GM21381 (cell line): ENCODE data around the gene NPIPB8.
"Not testable (repeated sequence)": the region's sequence is repeated elsewhere in the genome, so short reads cannot be mapped to it uniquely, and the experiment has no call there.

Source experiments
- ATAC-seq: cut with Tn5 transposase; IDR thresholded peaks from one replicate; pipeline ENCODE4 v1.9.1; 2021; ENCODE audit warnings: mild to moderate bottlenecking, moderate library complexity; ENCODE audit not compliant: unreplicated experiment

Gene NPIPB8

DNA sequence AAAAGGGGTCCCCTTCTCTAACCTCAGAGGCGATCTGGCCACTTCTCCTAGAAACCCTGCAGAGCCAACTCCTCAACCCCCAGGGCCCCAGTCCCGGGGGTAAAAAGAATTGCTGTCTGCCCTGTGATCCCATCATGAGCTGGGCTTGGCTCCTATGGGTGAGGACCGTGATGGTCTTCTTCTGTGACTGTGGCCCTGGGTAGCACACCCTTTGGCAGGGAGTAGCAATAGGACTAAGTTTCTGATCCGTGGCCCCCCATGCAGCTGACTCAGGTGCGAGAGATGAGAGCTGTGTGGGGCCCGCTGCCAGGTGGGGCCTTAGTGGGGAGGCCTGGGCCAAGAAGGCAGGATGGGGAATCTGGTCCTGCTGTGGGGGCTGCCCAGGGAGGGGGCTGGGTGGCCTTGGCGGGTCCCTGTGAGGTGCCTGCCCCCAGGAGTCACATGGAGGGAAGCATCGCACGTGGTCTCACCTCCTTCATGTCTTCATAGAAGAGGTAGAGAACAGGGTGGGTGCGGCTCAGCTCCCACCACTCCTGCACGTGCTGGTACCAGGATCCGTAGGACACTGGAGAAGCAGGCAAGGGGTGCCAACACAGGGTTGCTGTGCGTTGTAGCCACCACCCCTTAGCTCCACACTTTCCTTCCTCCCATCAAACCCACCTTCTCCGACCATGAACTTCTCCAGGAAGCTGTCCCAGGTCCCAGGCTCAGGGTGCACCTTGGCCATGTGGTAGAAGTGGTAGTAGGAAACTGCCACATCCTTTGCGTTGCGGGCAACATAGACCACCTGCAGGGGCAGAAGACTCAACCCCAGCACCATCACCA, 31.4 kb upstream of the NPIPB8 start:
- ATAC-seq, result no peak

DNA sequence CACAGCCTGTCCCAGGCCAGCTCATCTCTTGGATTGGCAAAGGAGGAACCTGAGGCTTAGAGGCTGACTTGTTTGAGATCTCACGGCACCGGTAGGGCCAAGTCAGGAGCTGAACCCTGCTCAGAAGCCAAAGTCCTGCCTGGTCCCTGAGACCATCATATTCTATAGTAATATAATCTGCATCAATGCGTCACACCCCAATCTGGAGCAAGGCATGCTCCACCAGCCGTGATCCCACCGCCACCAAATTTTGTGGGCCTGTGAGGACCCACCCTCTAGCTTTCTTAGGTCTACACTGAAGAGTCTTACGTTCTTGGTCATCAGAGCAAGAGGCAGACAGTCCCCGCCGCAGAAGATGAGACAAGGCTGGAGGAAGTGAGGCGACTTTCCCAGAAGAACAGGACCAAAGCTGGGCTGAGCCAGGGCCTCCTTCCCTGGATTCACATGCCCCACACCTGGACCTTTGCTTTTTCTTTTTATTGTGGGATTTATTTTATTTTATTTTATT, 30.7 kb upstream of the NPIPB8 start:
- no peak for ATAC-seq

DNA sequence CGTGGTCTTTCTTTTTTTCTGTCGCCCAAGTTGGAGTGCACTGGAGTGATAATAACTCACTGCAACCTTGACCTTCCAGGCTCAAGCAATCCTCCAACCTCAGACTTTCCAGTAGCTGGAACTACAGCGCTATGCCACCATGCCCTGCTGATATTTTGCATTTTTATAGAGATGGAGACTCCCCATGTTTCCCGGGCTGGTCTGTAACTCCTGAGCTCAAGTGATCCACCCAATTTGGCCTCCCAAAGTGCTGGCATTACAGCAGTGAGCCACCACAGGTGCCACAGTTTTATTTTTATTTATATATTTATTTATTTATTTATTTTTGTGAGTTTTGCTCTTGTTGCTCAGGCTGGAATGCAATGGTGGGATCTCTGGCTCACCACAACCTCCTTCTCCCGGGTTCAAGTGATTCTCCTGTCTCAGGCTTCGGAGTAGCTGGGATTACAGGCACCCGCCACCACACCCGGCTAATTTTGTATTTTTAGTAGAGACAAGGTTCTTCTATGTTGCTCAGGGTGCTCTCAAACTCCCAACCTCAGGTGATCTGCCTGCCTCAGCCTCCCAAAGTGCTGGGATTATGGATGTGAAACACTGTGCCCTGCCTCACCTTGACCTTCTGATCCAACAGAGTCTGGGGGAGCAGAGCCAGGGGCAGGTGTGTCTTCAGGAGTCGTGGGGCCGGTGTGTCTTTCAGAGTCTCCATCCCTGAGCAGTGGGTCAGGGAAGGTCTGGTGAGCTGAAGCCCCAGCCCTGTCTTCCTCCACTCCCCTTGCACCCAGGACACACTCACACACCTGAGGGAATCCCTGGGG, 30.0 kb upstream of the NPIPB8 start:
- ATAC-seq, result not testable (repeated sequence)

DNA sequence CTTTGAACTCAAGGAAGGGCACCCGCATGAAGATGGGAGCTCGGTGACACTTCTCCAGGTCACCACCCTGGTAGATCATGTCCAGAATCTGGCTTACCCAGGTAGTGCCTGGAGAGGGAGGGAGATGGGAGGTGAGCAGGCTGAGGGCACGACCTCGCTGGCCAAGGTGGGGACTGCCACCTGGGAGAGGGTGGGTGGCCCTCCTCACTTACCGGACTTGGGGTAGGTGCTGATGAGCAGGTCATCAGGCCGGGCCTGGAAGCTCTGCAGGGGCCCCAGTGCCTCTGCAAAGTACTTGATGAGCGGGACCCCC, 29.4 kb upstream of the NPIPB8 start:
- ATAC-seq, result not testable (repeated sequence)

DNA sequence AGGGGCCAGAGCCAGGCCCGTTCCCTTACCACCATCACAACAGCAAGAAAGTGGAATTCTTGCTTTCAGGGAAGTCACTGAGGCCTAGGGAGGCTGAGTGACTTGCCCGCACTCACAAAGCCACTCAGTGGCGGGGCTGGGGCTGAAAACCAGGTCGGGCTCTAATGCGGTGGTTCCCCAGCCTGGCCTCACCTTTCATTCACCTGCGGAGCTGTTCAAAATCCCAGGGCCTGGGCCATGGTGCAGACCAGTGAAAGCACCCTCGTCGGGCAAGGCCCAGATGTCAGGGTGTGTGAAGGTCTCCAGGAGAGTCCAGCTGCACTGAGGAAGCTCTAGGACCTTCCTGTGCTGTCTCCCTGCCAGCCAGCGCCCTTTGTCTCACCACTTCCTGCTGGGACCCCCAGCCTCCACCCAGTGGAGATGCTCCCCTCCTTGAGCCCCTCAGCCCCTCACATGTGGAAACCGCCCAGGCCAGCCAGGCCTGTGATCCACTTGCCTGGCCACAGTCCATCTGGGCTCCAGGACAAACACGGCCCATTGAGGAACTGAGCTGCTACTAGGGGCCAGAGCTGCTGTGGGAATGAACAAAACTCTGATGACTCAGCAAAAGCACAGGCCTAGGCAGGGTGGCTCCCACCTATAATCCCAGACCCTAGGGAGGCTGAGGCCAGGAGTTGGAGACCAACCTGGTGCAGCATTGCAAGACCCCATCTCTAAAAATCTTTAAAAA, 28.8 kb upstream of the NPIPB8 start:
- not testable (repeated sequence) for ATAC-seq

DNA sequence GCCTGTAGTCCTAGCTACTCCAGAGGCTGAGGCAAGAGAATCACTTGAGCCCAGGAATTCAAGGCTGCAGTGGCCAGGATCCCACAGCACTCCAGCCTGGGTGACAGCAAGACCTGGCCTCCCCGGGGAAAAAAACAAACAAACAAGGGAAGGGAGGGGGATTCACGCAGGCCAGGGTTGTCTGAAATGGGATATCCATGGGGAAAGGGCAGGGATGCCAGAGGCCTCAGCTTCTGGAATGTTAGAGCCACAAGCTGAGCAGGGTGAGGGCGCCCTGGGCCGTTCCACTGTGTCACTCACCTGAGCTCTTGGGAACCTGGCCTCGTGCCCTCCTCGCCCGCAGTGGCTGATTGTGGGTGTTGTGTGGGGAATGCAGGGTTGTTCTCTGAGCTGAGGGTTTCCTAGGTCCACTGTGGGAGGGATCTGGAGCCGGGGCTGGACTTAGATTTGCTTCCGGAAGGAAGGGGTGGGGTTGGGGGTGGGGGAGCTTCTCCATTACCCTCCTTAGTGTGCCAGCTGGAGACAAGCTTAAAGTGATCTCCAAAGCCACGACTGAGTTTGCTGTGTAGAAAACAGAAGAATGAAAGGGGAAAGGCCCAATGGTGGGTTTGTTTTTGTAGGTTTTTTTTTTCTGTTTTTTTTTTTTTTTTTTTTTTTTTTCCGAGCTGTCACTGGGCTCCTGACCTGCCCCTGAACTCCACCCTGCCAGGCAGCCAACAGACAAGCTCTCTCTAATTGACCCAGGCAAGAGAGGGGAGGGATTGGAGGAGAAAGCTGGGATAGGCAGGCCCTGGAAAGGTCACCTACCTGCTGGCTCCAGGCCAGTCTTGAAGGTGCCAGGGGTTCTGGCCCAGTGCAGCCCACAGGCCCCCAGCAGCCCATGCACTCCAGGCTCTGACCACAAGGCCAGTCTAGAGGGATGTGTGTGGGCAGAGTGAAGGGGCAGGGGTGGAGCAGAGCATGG, 28.0 kb upstream of the NPIPB8 start, which contains the start of gene SULT1A1:
SULT1A1 (minus strand) TSS at position 414 of the 964 bp plus-strand sequence. CDS start 1,189 bp downstream, outside the sequence.
- ATAC-seq, result no peak

DNA sequence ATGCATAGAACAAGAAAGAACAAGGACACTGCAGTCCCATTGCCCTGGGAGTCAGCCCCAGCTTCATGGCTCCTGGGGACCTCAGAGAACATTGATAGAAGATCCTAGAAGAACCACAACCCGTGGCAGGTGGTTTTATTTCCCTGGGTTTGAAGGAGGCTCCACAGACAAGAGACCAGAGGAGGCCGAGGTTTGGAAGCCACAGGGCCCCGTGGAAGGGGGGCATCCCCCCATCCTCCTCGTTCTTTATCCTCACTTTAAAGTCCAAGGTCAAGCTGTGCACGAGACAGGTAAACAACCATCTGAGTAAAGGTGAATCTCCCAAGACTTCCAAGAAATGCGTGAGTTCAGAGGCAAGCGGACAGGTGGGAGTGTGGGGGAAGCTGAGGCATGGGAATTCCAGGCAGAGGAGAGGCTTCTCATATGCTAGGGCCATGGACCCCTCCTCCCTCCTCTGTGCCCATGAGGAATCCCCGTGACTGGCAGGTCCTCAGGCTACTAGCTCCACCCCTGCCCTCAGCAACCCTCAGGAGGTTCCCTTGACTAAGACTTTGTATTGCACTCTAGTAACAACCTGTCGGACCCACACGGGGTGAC, 27.2 kb upstream of the NPIPB8 start:
- ATAC-seq, result no peak

DNA sequence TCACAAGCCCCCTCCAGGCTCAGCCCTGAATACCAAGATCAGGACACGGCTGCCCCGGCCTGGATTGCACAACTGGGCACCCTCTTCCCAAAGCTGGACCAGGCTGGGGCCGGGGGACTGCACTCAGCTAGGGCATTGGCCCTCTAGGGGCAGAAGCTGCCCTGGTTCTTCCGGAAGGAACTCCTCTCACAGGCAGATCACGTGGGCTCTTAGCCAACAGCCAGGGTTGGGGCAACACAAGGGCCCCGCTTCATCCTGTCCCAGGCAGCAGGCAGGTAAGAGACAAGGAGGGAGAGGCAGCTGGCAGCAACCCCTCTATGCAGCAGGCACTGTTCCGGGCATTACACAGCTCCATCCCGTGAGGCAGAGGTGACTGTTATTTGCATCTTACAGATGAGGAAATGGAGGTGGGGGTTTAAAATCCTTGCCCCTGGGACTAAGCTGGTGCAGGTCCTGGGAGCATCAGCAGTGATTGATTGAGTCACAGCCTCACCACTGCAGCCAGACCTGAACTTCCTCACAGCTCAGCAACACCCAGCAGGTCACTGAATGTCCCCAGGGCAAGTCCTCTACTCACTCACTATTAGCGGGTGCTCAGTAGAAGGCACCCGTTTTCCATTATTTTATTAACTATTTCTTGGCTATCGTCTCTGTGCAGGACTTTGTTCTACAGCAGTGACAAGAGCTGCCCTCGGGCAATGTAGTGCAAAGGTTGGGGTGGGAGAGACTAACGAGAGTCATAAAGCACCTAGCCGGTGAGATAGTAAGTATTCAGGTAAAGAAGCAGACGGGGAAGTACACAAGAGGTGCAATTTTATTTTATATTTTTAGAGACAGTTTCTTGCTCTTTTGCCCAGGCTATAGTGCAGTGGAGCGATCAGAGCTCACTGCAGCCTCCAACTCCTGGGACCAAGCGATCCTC, 25.2 kb upstream of the NPIPB8 start:
- ATAC-seq, result not testable (repeated sequence)

DNA sequence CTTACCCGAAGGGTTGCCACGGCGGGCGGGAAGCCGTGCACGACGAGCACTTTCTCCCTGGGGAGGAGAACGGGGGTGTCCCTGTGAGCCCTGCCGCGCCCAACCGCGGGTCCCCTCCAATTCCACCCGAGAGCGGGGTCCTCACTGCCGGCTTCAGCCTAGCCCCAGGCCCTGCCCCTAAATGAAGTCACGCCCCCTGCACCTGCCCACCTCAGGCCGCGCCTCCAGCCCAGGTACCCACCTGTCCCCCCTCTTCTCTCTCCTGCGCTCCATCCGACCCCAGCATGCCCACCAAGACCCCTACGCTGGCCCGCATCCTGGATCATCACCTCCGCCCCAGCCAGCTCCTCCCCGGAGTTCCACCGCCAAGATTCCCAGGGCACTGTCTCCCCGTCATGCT, 24.0 kb upstream of the NPIPB8 start:
- not testable (repeated sequence) for ATAC-seq

DNA sequence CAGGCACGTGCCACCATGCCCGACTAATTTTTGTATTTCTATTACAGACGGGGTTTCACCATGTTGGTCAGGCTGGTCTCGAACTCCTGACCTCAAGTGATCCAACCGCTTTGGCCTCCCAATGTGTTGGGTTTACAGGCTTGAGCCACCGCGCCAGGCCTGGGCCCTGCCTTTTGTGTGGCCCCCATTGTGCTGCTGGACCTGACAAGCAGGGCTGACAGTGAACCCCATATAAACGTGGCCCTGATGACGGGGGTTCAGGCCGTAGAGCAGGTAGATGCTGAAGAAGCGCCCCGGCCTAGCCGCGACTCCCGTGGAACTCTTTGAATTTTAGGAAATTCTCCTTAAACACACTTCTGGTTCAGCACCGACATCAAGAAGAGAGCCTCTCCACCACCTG, 23.3 kb upstream of the NPIPB8 start:
- ATAC-seq, result not testable (repeated sequence)

DNA sequence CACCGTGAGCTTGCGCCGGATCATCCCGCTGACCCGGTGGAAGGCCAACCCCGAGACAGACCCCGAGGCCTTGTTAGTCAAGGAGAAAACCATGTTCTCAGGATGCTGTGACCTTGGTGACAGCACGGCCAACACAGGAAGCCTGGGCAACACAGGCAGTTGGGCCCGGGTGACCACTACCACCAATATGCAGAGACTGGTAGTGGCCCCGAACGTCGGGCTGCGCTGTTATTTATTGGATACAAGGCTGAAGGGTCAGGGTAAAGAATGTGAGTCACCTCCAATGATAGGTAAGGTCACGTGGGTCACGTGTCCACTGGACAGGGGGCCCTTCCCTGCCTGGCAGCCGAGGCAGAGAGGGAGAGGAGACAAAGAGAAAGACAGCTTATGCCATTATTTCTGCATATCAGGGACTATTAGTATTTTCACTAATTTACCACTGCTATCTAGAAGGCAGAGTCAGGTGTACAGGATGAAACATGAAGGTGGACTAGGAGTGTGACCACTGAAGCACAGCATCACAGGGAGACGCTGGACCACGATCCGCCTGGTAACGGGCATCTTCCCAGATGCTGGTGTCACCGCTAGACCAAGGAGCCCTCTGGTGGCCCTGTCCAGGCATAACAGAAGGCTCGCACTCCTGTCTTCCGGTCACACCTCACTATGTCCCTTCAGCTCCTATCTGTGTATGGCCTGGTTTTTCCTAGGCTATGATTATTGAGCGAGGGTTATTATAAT, 22.2 kb upstream of the NPIPB8 start:
- ATAC-seq, result not testable (repeated sequence)

DNA sequence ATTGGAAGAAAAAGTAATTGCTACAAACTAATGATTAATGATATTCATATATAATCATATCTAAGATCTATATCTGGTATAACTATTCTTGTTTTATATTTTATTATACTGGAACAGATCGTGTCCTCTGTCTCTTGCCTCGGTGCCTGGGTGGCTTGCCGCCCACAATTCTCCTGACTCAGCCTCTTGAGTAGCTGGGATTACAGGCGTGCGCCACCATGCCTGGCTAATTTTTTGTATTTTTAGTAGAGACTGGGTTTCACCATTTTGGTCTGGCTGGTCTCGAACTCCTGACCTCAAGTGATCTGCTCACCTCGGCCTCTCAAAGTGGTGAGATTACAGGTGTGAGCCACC, 21.7 kb upstream of the NPIPB8 start:
- not testable (repeated sequence) for ATAC-seq

DNA sequence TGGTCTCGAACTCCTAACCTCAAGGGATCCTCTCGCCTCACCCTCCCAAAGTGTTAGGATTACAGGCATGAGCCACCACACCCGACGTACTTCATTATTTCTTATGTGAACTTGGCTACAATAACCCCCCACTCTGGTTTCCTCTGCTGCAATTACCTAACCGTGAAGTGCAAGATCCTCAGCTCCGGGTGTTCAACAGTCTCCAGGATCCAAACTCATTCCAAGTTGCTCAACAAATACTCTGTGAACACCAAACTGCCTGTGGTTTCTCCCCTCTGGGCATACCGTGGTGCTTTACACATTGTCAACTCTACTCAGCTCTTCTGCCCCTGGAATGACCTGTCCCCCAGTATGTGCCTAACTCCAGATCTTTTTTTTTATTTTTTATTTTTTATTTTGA, 21.2 kb upstream of the NPIPB8 start:
- no peak for ATAC-seq

DNA sequence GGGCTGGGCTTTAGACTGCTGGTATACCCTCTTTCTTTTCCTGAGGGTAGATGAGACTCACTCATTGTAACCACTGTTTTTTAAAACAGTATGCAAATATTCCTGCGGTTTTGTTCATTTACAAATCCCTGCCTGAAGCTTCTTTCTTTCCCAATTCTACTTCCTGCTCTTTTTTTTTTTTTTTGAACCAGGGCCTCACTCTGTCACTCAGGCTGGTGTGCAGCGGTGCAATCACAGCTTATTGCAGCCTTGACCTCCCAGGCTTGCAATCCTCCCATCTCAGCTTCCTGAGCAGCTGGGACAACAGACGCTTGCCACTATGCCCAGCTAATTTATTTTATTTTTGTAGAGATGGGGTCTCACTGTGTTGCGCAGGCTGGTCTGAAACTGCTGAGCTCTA, 20.0 kb upstream of the NPIPB8 start:
- no peak for ATAC-seq

DNA sequence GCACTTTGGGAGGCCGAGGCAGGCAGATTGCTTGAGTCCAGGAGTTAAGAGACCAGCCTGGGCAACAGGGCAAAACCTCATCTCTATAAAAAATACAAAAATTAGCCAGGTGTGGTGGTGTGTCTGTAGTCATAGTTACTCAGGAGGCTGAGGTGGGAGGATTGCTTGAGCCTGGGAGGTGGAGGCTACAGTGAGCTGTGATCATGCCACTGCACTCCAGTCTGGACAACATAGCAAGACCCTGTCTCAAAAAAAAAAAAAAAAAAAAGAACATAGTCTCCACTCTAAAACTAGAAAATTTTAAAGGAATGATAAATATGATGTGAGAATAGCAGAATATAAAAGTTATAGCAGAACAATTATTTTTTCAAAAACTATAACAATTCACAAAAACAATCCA, 17.5 kb upstream of the NPIPB8 start:
- ATAC-seq, result not testable (repeated sequence)

DNA sequence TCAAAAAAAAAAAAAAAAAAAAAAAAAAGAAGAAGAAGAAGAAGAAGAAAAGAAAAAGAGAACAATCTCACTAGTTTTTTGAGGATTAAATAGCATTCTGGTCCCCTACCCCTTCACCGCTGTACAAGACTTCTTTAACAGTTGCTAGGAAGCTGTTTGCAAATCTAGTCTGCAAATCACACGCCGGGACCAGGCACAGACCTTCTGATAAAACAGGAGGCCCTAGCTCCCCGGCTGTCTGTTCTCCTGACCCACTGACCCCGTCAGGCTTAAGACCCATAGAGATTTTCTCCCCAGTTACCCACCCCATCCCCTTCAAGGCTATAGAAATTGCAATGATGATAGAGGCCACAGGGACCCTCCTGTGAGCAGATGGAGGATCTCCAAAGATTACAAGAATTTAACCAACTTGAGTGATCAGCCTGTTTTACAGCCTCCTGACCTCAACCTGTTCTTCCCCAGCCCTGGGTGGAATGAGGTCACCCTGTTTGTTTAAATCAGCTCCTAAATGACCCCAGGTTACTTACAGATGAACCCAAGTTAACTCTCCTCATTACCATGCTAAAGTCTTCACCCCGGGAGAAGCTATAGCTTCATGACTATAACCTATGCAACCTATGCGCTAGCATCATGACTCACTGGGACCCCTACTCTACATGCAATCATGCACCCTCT, 16.2 kb upstream of the NPIPB8 start:
- ATAC-seq, result no peak

DNA sequence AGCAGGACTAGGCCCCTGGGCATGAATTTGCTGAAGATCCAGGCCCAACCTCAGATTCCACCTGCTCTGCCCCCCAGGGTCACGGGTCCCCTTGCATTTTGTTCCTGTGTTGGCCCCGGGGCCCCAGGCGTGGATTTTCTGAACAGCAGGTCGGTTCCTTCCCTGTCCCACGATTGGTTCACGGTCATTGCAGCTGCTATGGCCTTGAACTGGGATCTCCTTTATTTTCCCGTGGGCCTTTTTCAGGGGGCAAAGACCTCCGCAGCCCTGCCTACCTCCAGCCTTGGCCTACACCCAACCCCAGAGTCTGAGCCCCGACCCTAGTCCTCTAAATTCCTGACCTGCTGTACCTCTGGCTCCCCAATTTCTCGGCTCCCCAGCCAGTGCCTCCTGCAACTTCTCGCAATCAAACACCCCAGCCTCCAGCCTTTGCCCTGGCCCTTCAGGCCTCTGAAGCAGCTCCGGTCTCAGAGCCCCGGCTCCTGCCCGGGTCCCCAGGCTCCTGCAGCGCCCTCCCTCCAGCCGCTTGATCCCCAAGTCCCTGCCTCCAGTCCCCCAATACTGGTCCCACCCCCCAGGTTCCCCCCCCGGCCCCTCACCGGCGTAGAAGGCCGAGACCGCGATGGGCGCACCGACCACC, 15.2 kb upstream of the NPIPB8 start:
- not testable (repeated sequence) for ATAC-seq
